ENCODE data around the gene EIF5. TPM values are rescaled to one million over a fixed set of nuclear protein-coding genes. Genes with fewer than 3 reads are reported as not detected.

EIF5 gene
- polyA plus RNA-seq, 3 donors = 162 to 191 (median 163) TPM

DNA sequence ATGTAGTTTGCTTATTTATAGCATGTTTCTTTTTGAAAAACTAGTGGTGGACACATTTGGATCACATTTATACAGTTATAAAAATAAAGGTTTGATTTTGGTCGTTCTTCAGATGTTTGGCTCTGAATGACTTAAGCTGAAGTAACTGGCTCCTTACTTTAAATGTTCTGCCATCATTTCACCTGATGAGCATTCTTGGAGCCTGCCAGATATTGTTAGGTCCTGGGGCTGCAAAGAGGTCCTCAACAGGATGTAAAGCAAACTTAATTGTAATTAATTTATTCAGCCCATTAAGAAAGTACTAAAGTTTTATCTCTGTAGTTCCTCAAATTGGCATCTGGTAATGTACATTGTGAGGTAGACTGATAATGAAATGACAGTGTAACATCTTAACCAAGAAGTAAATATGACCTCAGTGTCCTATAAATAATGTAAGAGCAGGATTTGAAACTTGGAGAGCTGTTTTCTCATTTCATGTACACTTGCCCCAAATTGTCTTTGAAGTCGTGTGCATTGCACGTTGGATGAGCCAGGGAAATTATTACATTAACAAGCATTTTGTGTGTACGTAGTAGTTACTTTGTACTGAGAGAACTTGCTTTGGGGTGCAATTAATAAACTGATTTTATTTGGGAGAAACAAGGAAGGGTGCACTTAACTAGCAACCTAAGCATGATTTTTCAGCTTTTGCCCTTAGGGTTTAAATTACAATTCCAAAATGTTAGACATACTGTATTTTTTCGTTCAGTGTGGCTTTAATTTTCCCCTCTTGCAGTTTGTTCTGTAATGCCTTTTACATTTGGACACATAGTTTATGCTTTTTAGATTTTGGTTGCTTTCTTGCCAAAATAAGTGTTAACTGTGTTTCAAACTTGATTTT, 7.5 kb downstream of the EIF5 start:
- Histone ChIP-seq H3K27ac (ENCODE audit: low read depth in 1 of 2, low read length in 2 of 2) (no peak overlapping the region), H3K9ac (ENCODE audit: insufficient read depth, low read length, poor library complexity, severe bottlenecking) (no peak overlapping the region), H4K20me1 (ENCODE audit: insufficient read depth, low read length) (peaks cover 89% of the 10 kb centered on the region), H2AFZ (ENCODE audit: insufficient read depth, low read depth, low read length, poor library complexity, severe bottlenecking) (no peak overlapping the region), H3K4me1 (ENCODE audit: control insufficient read depth in 1 of 2, insufficient read depth in 2 of 2, low read length in 2 of 2) (no peaks in the 10 kb centered on the region), H3K4me2 (replicated peaks; ENCODE audit: extremely low read depth, low read length, poor library complexity, severe bottlenecking) (no peak overlapping the region), H3K79me2 (ENCODE audit: insufficient read depth, low read length) (peaks cover 50% of the 10 kb centered on the region), H3K9me3 (replicated peaks in 1 of 2; ENCODE audit: control insufficient read depth in 1 of 2, insufficient read depth in 1 of 2, low read length in 2 of 2) (no peaks in the 10 kb centered on the region), H3K36me3 (replicated peaks in 1 of 2; ENCODE audit: control insufficient read depth in 1 of 2, insufficient read depth in 2 of 2, low read length in 2 of 2) (peaks cover 83 to 84% of the 10 kb centered on the region in 2 donors), H3K27me3 (ENCODE audit: control insufficient read depth in 2 of 2, insufficient read depth in 2 of 2, low read length in 2 of 2) (no peaks in the 10 kb centered on the region), H3K4me3 (replicated peaks in 1 of 3; ENCODE audit: low read depth in 2 of 3, low read length in 3 of 3) (no peak overlapping the region)
- no peaks in the 10 kb centered on the region for H3K9me3 Mint-ChIP-seq
- TF ChIP-seq, protein P1, sequence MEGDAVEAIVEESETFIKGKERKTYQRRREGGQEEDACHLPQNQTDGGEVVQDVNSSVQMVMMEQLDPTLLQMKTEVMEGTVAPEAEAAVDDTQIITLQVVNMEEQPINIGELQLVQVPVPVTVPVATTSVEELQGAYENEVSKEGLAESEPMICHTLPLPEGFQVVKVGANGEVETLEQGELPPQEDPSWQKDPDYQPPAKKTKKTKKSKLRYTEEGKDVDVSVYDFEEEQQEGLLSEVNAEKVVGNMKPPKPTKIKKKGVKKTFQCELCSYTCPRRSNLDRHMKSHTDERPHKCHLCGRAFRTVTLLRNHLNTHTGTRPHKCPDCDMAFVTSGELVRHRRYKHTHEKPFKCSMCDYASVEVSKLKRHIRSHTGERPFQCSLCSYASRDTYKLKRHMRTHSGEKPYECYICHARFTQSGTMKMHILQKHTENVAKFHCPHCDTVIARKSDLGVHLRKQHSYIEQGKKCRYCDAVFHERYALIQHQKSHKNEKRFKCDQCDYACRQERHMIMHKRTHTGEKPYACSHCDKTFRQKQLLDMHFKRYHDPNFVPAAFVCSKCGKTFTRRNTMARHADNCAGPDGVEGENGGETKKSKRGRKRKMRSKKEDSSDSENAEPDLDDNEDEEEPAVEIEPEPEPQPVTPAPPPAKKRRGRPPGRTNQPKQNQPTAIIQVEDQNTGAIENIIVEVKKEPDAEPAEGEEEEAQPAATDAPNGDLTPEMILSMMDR (IDR thresholded peaks at IDR 0.05) = no peak
- peaks cover 78 to 84% of the 10 kb centered on the region in 2 donors for H3K36me3 Mint-ChIP-seq
- no CpG with 5 or more reads among the region's 5 CpGs for WGBS (ENCODE audit: insufficient coverage)
- intact Hi-C loops (cut with micrococcal nuclease) = no loop called here
- DNase-seq = no peak
- H3K27me3 Mint-ChIP-seq (ENCODE audit: low read depth in 3 of 3) = no peaks in the 10 kb centered on the region
- peak overlapping the region in 2 of 7 donors; percentile 66 to 71 for H3K27ac Mint-ChIP-seq
- H3K4me3 Mint-ChIP-seq = no peak overlapping the region
- peaks cover 2% of the 10 kb centered on the region for H3K4me1 Mint-ChIP-seq

DNA sequence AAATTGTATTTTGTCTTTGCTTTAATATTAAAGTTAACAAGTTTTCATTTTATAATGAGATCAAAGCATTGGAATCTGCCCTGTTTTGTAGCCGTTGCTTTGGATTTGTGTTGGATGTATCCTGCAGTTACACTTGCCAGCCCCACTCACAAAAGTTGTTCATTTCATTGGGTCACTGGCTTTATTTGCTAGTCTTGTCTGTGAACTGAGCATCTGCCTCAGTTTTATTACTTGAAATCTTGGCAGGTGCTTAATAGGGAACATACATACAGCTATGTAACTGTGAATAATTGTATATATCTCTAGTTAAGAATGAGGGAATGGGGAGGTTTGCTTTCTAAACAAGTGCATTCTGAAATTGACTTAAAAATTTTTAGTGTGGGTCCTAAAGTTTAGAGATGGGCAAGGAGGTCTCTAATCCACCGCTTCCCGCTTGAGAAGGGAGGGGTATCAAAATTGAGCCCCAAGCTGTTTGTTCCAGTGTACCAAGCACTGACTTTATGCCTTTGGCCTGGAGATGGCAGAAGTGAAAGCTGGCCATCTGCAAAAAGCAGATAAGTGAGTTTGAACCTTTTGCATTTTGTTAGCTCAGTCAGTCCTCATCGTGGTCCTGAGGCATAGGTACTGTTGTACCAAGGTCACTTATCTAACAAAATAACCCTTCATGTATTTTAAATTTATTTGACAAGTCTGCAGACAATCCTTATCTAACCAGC, 9.3 kb downstream of the EIF5 start:
- H3K27ac ChIP-seq (ENCODE audit: low read depth in 1 of 2, low read length in 2 of 2) = no peak overlapping the region
- H3K79me2 ChIP-seq (ENCODE audit: insufficient read depth, low read length) = peaks cover 32% of the 10 kb centered on the region
- H3K4me3 ChIP-seq (replicated peaks in 1 of 3; ENCODE audit: low read depth in 2 of 3, low read length in 3 of 3) = no peak overlapping the region
- peaks cover 60 to 66% of the 10 kb centered on the region in 2 donors for H3K36me3 Mint-ChIP-seq
- no peak overlapping the region for H3K4me2 ChIP-seq (replicated peaks; ENCODE audit: extremely low read depth, low read length, poor library complexity, severe bottlenecking)
- H3K27me3 Mint-ChIP-seq (ENCODE audit: low read depth in 3 of 3) = no peaks in the 10 kb centered on the region
- no peaks in the 10 kb centered on the region for H3K4me1 ChIP-seq (ENCODE audit: control insufficient read depth in 1 of 2, insufficient read depth in 2 of 2, low read length in 2 of 2)
- no peak overlapping the region for H3K9ac ChIP-seq (ENCODE audit: insufficient read depth, low read length, poor library complexity, severe bottlenecking)
- TF ChIP-seq, protein P1 (IDR thresholded peaks at IDR 0.05) = no peak
- peaks cover 71% of the 10 kb centered on the region for H4K20me1 ChIP-seq (ENCODE audit: insufficient read depth, low read length)
- DNase-seq = no peak
- peak overlapping the region in 1 of 7 donors; percentile 74 for H3K27ac Mint-ChIP-seq
- peaks cover 2% of the 10 kb centered on the region for H3K4me1 Mint-ChIP-seq
- H3K9me3 Mint-ChIP-seq = no peaks in the 10 kb centered on the region
- no peak overlapping the region for H2AFZ ChIP-seq (ENCODE audit: insufficient read depth, low read depth, low read length, poor library complexity, severe bottlenecking)
- intact Hi-C loops (cut with micrococcal nuclease) = no loop called here
- no peaks in the 10 kb centered on the region for H3K27me3 ChIP-seq (ENCODE audit: control insufficient read depth in 2 of 2, insufficient read depth in 2 of 2, low read length in 2 of 2)
- no peak overlapping the region for H3K4me3 Mint-ChIP-seq
- H3K36me3 ChIP-seq (replicated peaks in 1 of 2; ENCODE audit: control insufficient read depth in 1 of 2, insufficient read depth in 2 of 2, low read length in 2 of 2) = peaks cover 65 to 66% of the 10 kb centered on the region in 2 donors
- H3K9me3 ChIP-seq (replicated peaks in 1 of 2; ENCODE audit: control insufficient read depth in 1 of 2, insufficient read depth in 1 of 2, low read length in 2 of 2) = no peaks in the 10 kb centered on the region
- 94% methylated on average over 3 of the region's 4 CpGs for WGBS (ENCODE audit: insufficient coverage)

Data from CD14-positive monocyte (primary cell).